HEK293 (cell line): ENCODE results near the gene MRPL54.

Source experiments
- CTCF ChIA-PET: fragments of 350-600 bp; formaldehyde crosslinking; extraction: SDS; loops from one replicate; lab custom pipeline; 2021; ENCODE audit warnings: antibody characterized with exemption; lab: Yijun Ruan, JAX
- POLR2A ChIA-PET: fragments of 300-600 bp; formaldehyde crosslinking; extraction: SDS; loops from one replicate; lab custom pipeline; 2020; ENCODE audit warnings: antibody characterized with exemption, inconsistent platforms; lab: Yijun Ruan, JAX
- H3K27ac ChIP-seq: fragments of 200-500 bp; sonication (Bioruptor generic); 2 replicates; pipeline ENCODE4 v1.5.1; 2014; ENCODE audit warnings: low read depth, low read length, control low read depth, inconsistent platforms; ENCODE audit errors: extremely low read depth
- H3K36me3 ChIP-seq, 2 experiments: fragments of 200-500 bp in 1 of 2; sonication (Bioruptor generic) in 1 of 2; 1 replicate in 1 of 2; 2 replicates in 1 of 2; pipeline ENCODE4 v1.5.1; 2014 to 2017; ENCODE audit warnings: inconsistent platforms in 2 of 2, low read length in 2 of 2; ENCODE audit not compliant: control insufficient read depth in 2 of 2, insufficient read depth in 1 of 2
- H3K4me1 ChIP-seq: fragments of 200-500 bp; sonication (Bioruptor generic); 2 replicates; pipeline ENCODE4 v1.5.1; 2014; ENCODE audit warnings: mild to moderate bottlenecking, low read length, inconsistent platforms; ENCODE audit not compliant: control insufficient read depth, insufficient read depth
- H3K4me3 ChIP-seq: 2 replicates; pipeline ENCODE4 v1.5.1; 2011; ENCODE audit warnings: low read depth, mild to moderate bottlenecking, control low read depth, low read length, moderate library complexity
- H3K9me3 ChIP-seq: fragments of 200-500 bp; sonication (Bioruptor generic); 2 replicates; pipeline ENCODE4 v1.5.1; 2014; ENCODE audit warnings: low read depth, low read length, inconsistent platforms; ENCODE audit not compliant: control insufficient read depth, insufficient read depth
- GLI2 ChIP-seq: fragments of 450-650 bp; formaldehyde crosslinking; IDR thresholded peaks from 2 replicates; pipeline ENCODE4; 2017; ENCODE audit warnings: missing biosample characterization, missing genetic modification characterization, low read depth, borderline replicate concordance
- KLF10 ChIP-seq: fragments of 450-650 bp; IDR thresholded peaks from 2 replicates; pipeline ENCODE4 v1.5.1; 2018; ENCODE audit warnings: missing biosample characterization, mild to moderate bottlenecking, missing genetic modification characterization
- KLF8 ChIP-seq: fragments of 450-650 bp; formaldehyde crosslinking; IDR thresholded peaks from 2 replicates; pipeline ENCODE4 v1.5.1; 2016; ENCODE audit warnings: missing biosample characterization, missing genetic modification characterization
- PATZ1 ChIP-seq: fragments of 450-650 bp; formaldehyde crosslinking; IDR thresholded peaks from 2 replicates; pipeline ENCODE4 v1.5.1; 2016; ENCODE audit warnings: missing biosample characterization, missing genetic modification characterization
- ZBTB1 ChIP-seq: fragments of 450-650 bp; formaldehyde crosslinking; IDR thresholded peaks from 2 replicates; pipeline ENCODE4 v1.5.1; 2016; ENCODE audit warnings: missing biosample characterization, missing genetic modification characterization
- ZEB2 ChIP-seq: fragments of 450-650 bp; formaldehyde crosslinking; IDR thresholded peaks from 2 replicates; pipeline ENCODE4 v1.5.1; 2016; ENCODE audit warnings: missing biosample characterization, missing genetic modification characterization
- ZNF132 ChIP-seq: fragments of 450-650 bp; formaldehyde crosslinking; IDR thresholded peaks from 2 replicates; pipeline ENCODE4 v1.5.1; 2017; ENCODE audit warnings: missing biosample characterization, missing genetic modification characterization, borderline replicate concordance
- ZNF157 ChIP-seq: fragments of 450-650 bp; formaldehyde crosslinking; IDR thresholded peaks from 2 replicates; pipeline ENCODE4 v1.5.1; 2016; ENCODE audit warnings: missing biosample characterization, missing genetic modification characterization
- ZNF26 ChIP-seq: fragments of 450-650 bp; formaldehyde crosslinking; IDR thresholded peaks from 2 replicates; pipeline ENCODE4 v1.5.1; 2016; ENCODE audit warnings: missing biosample characterization, missing genetic modification characterization
- ZNF311 ChIP-seq: fragments of 450-650 bp; formaldehyde crosslinking; IDR thresholded peaks from 2 replicates; pipeline ENCODE4 v1.5.1; 2017; ENCODE audit warnings: missing biosample characterization, missing genetic modification characterization, borderline replicate concordance
- ZNF324 ChIP-seq: fragments of 450-650 bp; formaldehyde crosslinking; IDR thresholded peaks from 2 replicates; pipeline ENCODE4 v1.5.1; 2016; ENCODE audit warnings: missing biosample characterization, missing genetic modification characterization
- ZNF350 ChIP-seq: fragments of 450-650 bp; formaldehyde crosslinking; IDR thresholded peaks from 2 replicates; pipeline ENCODE4 v1.5.0; 2017; ENCODE audit warnings: missing biosample characterization, mild to moderate bottlenecking, missing genetic modification characterization
- ZNF404 ChIP-seq: fragments of 450-650 bp; formaldehyde crosslinking; IDR thresholded peaks from 2 replicates; pipeline ENCODE4 v1.5.1; 2017; ENCODE audit warnings: missing biosample characterization, missing genetic modification characterization
- ZNF501 ChIP-seq: fragments of 450-650 bp; formaldehyde crosslinking; IDR thresholded peaks from 2 replicates; pipeline ENCODE4 v1.5.1; 2016; ENCODE audit warnings: missing biosample characterization, missing genetic modification characterization
- ZNF747 ChIP-seq: fragments of 450-650 bp; formaldehyde crosslinking; IDR thresholded peaks from 2 replicates; pipeline ENCODE4 v1.5.1; 2016; ENCODE audit warnings: missing biosample characterization, missing genetic modification characterization
- ZNF791 ChIP-seq: fragments of 450-650 bp; formaldehyde crosslinking; IDR thresholded peaks from 2 replicates; pipeline ENCODE4 v1.5.1; 2016; ENCODE audit warnings: missing biosample characterization, missing genetic modification characterization
- TF ChIP-seq, protein P1 (sequence below): fragments of 450-650 bp; formaldehyde crosslinking; IDR thresholded peaks from 2 replicates; pipeline ENCODE4 v1.5.1; 2017; ENCODE audit warnings: missing biosample characterization, missing genetic modification characterization
- TF ChIP-seq, protein P2 (sequence below): fragments of 450-650 bp; formaldehyde crosslinking; IDR thresholded peaks from 2 replicates; pipeline ENCODE4 v1.5.1; 2016; ENCODE audit warnings: missing biosample characterization, missing genetic modification characterization

The MRPL54 gene

GRCh38 chr19:3775374-3775711 lies 12.9 kb downstream of the MRPL54 start:
- POLR2A ChIA-PET, result interaction anchor here (1.1 to 1.2 kb wide), 2 partner anchors 11 to 13 kb away, joined by 3 to 5 read pairs; partner anchors contain the start of gene MRPL54
- CTCF ChIA-PET, result interaction anchor here (1.1 kb wide), 1 partner anchor 212 kb away, joined by 3 read pairs; no protein-coding TSS in a partner anchor

GRCh38 chr19:3775831-3776230 lies 13.3 kb downstream of the MRPL54 start:
- H3K9me3 ChIP-seq, result no peaks in the 10 kb centered on the region
- H3K27ac ChIP-seq, result no peak overlapping the region
- no peak overlapping the region for H3K4me3 ChIP-seq
- ChIA-PET POLR2A (no interaction called here), CTCF (no interaction called here)
- no peaks in the 10 kb centered on the region for H3K36me3 ChIP-seq
- H3K4me1 ChIP-seq, result no peaks in the 10 kb centered on the region
- no peak for TF ChIP-seq ZNF26 (tag by site-specific recombination)
- TF ChIP-seq ZNF311 (tag by site-specific recombination), result no peak
- no peak for TF ChIP-seq GLI2 (tag by site-specific recombination)
- TF ChIP-seq ZNF157 (tag by site-specific recombination), result no peak
- TF ChIP-seq ZNF350, result no peak
- TF ChIP-seq KLF8 (tag by site-specific recombination), result no peak
- TF ChIP-seq ZNF324, result no peak
- TF ChIP-seq PATZ1 (tag by site-specific recombination), result no peak
- TF ChIP-seq ZBTB1, result no peak

More at GRCh38 chr19:3775374-3775711, 12.9 kb downstream of the MRPL54 start:
- no peaks in the 10 kb centered on the region for H3K36me3 ChIP-seq
- H3K4me1 ChIP-seq, result no peaks in the 10 kb centered on the region
- H3K27ac ChIP-seq, result no peak overlapping the region
- no peak overlapping the region for H3K4me3 ChIP-seq
- no peak for TF ChIP-seq ZNF132
- TF ChIP-seq ZEB2 (tag by site-specific recombination), result no peak
- TF ChIP-seq, protein P1, sequence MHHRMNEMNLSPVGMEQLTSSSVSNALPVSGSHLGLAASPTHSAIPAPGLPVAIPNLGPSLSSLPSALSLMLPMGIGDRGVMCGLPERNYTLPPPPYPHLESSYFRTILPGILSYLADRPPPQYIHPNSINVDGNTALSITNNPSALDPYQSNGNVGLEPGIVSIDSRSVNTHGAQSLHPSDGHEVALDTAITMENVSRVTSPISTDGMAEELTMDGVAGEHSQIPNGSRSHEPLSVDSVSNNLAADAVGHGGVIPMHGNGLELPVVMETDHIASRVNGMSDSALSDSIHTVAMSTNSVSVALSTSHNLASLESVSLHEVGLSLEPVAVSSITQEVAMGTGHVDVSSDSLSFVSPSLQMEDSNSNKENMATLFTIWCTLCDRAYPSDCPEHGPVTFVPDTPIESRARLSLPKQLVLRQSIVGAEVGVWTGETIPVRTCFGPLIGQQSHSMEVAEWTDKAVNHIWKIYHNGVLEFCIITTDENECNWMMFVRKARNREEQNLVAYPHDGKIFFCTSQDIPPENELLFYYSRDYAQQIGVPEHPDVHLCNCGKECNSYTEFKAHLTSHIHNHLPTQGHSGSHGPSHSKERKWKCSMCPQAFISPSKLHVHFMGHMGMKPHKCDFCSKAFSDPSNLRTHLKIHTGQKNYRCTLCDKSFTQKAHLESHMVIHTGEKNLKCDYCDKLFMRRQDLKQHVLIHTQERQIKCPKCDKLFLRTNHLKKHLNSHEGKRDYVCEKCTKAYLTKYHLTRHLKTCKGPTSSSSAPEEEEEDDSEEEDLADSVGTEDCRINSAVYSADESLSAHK (tag by site-specific recombination), result no peak
- no peak for TF ChIP-seq ZNF791 (tag by site-specific recombination)
- no peak for TF ChIP-seq ZNF501 (tag by site-specific recombination)
- no peak for TF ChIP-seq ZNF747 (tag by site-specific recombination)
- no peak for TF ChIP-seq ZNF404
- TF ChIP-seq, protein P2, sequence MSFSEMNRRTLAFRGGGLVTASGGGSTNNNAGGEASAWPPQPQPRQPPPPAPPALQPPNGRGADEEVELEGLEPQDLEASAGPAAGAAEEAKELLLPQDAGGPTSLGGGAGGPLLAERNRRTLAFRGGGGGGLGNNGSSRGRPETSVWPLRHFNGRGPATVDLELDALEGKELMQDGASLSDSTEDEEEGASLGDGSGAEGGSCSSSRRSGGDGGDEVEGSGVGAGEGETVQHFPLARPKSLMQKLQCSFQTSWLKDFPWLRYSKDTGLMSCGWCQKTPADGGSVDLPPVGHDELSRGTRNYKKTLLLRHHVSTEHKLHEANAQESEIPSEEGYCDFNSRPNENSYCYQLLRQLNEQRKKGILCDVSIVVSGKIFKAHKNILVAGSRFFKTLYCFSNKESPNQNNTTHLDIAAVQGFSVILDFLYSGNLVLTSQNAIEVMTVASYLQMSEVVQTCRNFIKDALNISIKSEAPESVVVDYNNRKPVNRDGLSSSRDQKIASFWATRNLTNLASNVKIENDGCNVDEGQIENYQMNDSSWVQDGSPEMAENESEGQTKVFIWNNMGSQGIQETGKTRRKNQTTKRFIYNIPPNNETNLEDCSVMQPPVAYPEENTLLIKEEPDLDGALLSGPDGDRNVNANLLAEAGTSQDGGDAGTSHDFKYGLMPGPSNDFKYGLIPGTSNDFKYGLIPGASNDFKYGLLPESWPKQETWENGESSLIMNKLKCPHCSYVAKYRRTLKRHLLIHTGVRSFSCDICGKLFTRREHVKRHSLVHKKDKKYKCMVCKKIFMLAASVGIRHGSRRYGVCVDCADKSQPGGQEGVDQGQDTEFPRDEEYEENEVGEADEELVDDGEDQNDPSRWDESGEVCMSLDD (tag by site-specific recombination), result no peak
- TF ChIP-seq ZNF157 (tag by site-specific recombination), result no peak
- no peak for TF ChIP-seq KLF10 (tag by site-specific recombination)
- TF ChIP-seq, all 188 proteins: peak for 0
- no peaks in the 10 kb centered on the region for H3K9me3 ChIP-seq
